Heart left ventricle (tissue), 16 donors: ENCODE measurements around the gene UBALD1. TPM values are rescaled to one million over a fixed set of nuclear protein-coding genes. Genes with fewer than 3 reads are reported as not detected.

Experiments used
- ATAC-seq, 4 donors: fragments of 200-7000 bp; cut with Tn5 transposase; one replicate each; pipeline ENCODE4 v1.9.1; 2020 to 2022; ENCODE audit warnings: moderate library complexity in 4 of 4, mild to moderate bottlenecking in 3 of 4, moderate number of reproducible peaks in 1 of 4
- DNase-seq, 5 donors: peaks; one replicate each; pipeline ENCODE4 v3.0.0-alpha.2; 2020
- H3K27ac ChIP-seq, 12 donors: fragments of 200-600 bp; sonication (generic) in 4 of 12; one replicate each; pipeline versions ENCODE4 v1.5.0 to v1.8.0; 2016 to 2022; ENCODE audit warnings: mild to moderate bottlenecking in 2 of 12
- H3K27me3 ChIP-seq, 9 donors: fragments of 200-600 bp; sonication (generic) in 2 of 9; one replicate each; pipeline versions ENCODE4 v1.5.1 to v1.8.0; 2016 to 2022; ENCODE audit warnings: mild to moderate bottlenecking in 3 of 9
- H3K36me3 ChIP-seq, 9 donors: fragments of 200-600 bp; sonication (generic) in 2 of 9; one replicate each; pipeline versions ENCODE4 v1.5.0 to v1.8.0; 2018 to 2022; ENCODE audit warnings: mild to moderate bottlenecking in 2 of 9
- H3K4me1 ChIP-seq, 12 donors: fragments of 200-600 bp; sonication (generic) in 4 of 12; one replicate each; pipeline versions ENCODE4 v1.5.0 to v1.8.0; 2016 to 2022; ENCODE audit warnings: mild to moderate bottlenecking in 3 of 12
- H3K4me3 ChIP-seq, 12 donors: fragments of 200-600 bp; sonication (generic) in 4 of 12; one replicate each; pipeline versions ENCODE4 v1.5.0 to v1.8.0; 2017 to 2022; ENCODE audit warnings: mild to moderate bottlenecking in 9 of 12, moderate library complexity in 4 of 12
- H3K9me3 ChIP-seq, 12 donors: fragments of 200-600 bp; sonication (generic) in 4 of 12; one replicate each; pipeline versions ENCODE4 v1.5.0 to v1.8.0; 2016 to 2022; ENCODE audit warnings: mild to moderate bottlenecking in 1 of 12
- POLR2A ChIP-seq, 2 donors: fragments of 450-650 bp; IDR thresholded peaks; one replicate each; pipeline ENCODE4 v1.6.1; 2017; ENCODE audit warnings: antibody characterized with exemption in 2 of 2, mild to moderate bottlenecking in 2 of 2, moderate library complexity in 2 of 2
- WGBS, 4 donors: extraction: QIAGEN DNeasy Blood & Tissue Kit in 2 of 4; methylation state at CpG; one replicate each; pipeline versions ENCODE4 v1.1.5 to v1.1.7; 2013 to 2018; 5-methylcytosine and 5-hydroxymethylcytosine counted together
- intact Hi-C, 10 donors: fragments of 100-400 bp; cut with DNase I; formaldehyde crosslinking; loops; one replicate each; pipeline versions ENCODE4 v1.11.1 to v1.14.2; 2022
- polyA plus RNA-seq, 2 donors: library from polyadenylated mRNA; stranded (reverse); fragments of 200-250 nt; gene quantifications; one replicate each; pipeline ENCODE4 v1.2.3, GENCODE V29; 2013
- total RNA-seq, 9 donors: library from RNA; depleted of rRNA in 2 of 9; stranded (reverse); fragments of >200 nt in 2 of 9; fragmentation: NEBNext Ultra II Directional in 3 of 9; extraction: Animal tissue kit (Norgen Biotek cat#: 25700) in 3 of 9; gene quantifications; one replicate each; pipeline versions ENCODE4 v1.1.0 to v1.2.4, GENCODE V29; 2016 to 2023
- TF ChIP-seq, protein P1 (sequence below), 12 donors: fragments of 200-600 bp; sonication (generic) in 4 of 12; IDR thresholded peaks; one replicate each; pipeline versions ENCODE4 v1.5.0 to v1.8.0; 2018 to 2022; ENCODE audit warnings: antibody characterized with exemption in 12 of 12, mild to moderate bottlenecking in 5 of 12
- donor health status: ischemic (EF 13 %, LVEDD 7.1; RV severe dilation, severe dysfunction).
- donor health status: healthy with polysubstance abuse.
- donor health status: DM: no; HTN: yes; CAD: no.
- donor health status: DM: no; HTN: no; CAD: no.
- donor health status: ischemic (EF 25% LVEDD 6.9; RV normal size, moderate dysfunction).
- donor health status: ischemic (EF 25% LVEDD 5.7; RV mildly dilated, moderate dysfunction).
- donor health status: healthy.
- donor health status: DM: yes; HTN: yes; CAD: no.
- donor health status: ischemic (EF 35%, LVEDD 5.7; RV mildly dilated, moderate dysfunction).
- donor health status: nonischemic (EF 11% LVEDD 7.7; RV severe dilation, severe dysfunction).
- donor health status: DM: yes; HTN: yes; CAD: no.
- donor health status: PGD.
- donor health status: ischemic (EF 29% LVEDD 5.4; RV normal size, mild dysfunction).
- donor health status: nonischemic (EF 23%, LVEDD 6.1; RV moderate dilation, normal function).

The UBALD1 gene
- total and polyA plus RNA-seq, 11 donors, result 9.1 to 38.9 (median 19.4) TPM

DNA sequence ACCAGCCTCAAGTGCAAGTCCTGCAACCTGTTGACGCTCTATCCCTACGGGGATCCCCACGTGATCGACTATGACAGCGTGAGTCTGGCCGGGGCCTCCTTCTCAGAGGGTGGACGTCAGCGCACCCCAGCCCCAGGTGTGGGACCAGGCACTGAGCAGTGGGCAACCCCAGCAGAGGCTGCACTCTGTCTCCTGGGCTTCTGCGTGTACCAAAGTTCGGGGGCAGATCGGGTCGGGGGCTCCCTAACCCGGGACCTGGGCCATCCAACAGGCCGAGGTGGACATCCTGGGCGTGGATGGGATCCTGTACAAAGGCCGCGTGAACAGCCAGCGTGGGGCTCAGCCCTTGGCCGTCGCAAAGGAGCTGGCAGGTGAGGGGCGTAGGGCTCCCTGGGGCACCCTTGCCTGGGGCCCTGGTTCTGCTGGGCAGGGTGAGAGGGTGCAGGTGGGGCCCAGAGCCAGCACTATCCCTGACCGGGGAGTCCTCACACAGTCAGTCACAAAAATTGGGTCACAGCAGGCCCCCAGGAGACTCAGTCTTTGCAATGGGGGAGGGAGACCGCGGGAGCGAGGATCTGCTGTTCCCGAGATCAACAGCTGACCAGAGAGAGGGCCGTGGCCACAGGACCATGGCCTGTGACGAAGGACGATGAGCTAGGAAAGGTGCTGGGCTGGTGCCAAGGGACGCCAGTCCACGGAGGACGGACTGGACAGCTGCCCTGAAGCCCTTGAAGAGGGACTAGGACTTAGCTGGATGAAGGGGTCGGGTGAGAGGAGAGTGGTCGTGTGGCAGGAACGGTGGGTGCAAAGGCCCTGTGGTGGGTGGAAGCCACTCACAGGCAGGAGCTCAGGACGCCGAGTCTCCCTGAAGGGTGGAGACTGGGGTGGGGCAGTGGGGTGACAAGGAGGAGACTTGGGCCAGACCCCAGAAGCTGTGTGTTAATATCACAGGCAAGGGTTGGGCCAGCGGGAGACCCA is 20.0 kb downstream of the UBALD1 start:
- no peaks in the 10 kb centered on the region for H3K36me3 ChIP-seq
- WGBS, 4 donors, result 85 to 91% (median 88%) methylated on average over 26 to 38 of the region's 38 CpGs
- intact Hi-C loops, result no loop called here
- H3K4me1 ChIP-seq, result no peaks in the 10 kb centered on the region
- H3K9me3 ChIP-seq, result no peaks in the 10 kb centered on the region
- DNase-seq, result no peak
- H3K4me3 ChIP-seq, result no peak overlapping the region
- H3K27me3 ChIP-seq, result no peaks in the 10 kb centered on the region
- no peak for ATAC-seq
- TF ChIP-seq POLR2A (IDR thresholded peaks at IDR 0.05), result no peak
- TF ChIP-seq, protein P1, sequence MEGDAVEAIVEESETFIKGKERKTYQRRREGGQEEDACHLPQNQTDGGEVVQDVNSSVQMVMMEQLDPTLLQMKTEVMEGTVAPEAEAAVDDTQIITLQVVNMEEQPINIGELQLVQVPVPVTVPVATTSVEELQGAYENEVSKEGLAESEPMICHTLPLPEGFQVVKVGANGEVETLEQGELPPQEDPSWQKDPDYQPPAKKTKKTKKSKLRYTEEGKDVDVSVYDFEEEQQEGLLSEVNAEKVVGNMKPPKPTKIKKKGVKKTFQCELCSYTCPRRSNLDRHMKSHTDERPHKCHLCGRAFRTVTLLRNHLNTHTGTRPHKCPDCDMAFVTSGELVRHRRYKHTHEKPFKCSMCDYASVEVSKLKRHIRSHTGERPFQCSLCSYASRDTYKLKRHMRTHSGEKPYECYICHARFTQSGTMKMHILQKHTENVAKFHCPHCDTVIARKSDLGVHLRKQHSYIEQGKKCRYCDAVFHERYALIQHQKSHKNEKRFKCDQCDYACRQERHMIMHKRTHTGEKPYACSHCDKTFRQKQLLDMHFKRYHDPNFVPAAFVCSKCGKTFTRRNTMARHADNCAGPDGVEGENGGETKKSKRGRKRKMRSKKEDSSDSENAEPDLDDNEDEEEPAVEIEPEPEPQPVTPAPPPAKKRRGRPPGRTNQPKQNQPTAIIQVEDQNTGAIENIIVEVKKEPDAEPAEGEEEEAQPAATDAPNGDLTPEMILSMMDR (IDR thresholded peaks at IDR 0.05), result no peak
- no peak overlapping the region for H3K27ac ChIP-seq

DNA sequence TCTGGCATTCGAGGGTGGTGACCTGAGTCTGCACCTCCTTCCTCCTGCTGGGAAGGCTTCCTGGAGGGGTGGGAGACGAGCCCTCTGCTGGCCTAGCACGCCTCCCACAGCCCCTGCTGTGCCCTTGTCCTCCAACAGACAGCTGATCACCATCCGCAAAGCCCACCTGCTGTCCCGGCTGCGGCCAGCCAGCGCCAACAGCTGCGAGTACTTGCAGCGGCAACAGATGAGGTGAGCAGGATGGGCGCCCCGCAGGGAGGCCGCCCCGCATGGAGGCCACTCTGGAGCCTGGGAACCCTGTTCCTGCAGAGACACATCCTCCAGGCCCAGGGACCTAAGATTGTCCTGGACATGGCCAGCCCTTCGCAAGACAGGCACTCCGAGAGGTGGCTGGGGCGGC is 21.6 kb downstream of the UBALD1 start:
- no peaks in the 10 kb centered on the region for H3K27me3 ChIP-seq
- TF ChIP-seq, protein P1 (IDR thresholded peaks at IDR 0.05), result no peak
- no peak for TF ChIP-seq POLR2A (IDR thresholded peaks at IDR 0.05)
- H3K4me1 ChIP-seq, result no peaks in the 10 kb centered on the region
- intact Hi-C loops, result no loop called here
- ATAC-seq (no peak), DNase-seq (no peak)
- H3K4me3 ChIP-seq, result no peak overlapping the region
- peaks cover 0 to 4% (median 0%) of the 10 kb centered on the region in 12 donors for H3K9me3 ChIP-seq
- no peak overlapping the region for H3K27ac ChIP-seq
- no peaks in the 10 kb centered on the region for H3K36me3 ChIP-seq
- WGBS, 4 donors, result 61 to 68% (median 65%) methylated on average over 11 to 16 of the region's 16 CpGs

DNA sequence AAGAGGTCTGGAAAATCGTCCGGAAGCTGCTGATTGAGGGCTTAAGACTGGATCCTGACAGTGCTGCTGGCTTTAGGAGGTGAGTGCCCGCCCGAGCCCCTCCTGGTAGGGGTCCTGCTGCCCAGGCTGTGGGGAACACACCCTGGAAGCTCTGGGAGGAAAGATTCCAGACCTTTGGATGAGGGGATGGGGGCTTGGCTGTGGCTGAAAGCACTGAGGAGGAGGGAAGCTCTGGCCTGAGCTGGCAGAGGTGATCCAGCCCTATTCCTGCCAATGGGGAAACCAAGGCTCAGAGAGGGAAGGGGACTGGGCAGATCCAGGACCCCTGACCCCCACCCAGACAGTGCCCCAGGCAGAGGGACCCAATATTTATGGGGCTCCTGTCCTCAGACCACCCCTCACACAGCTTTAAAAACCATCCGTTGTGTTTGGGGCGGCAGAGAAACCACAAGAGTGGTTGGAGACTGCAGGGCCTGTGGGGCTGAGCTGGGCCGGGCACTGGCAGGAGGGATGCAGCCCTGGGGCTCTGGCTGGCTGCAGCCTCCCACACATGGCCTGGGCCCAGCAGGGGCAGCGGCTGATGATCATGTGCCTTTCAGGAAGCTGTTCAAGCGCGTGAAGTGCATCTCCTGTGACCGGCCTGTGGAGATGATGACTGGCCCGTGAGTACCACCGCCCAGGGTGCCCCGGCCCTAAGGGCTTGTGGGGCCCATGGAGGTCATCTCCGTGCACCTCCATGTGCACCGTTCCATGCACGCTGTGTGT is 22.8 kb downstream of the UBALD1 start:
- TF ChIP-seq POLR2A (IDR thresholded peaks at IDR 0.05), result no peak
- TF ChIP-seq, protein P1 (IDR thresholded peaks at IDR 0.05), result no peak
- Histone ChIP-seq H3K4me1 (no peaks in the 10 kb centered on the region), H3K9me3 (peaks cover 0 to 8% (median 0%) of the 10 kb centered on the region in 12 donors), H3K27me3 (no peaks in the 10 kb centered on the region), H3K27ac (no peak overlapping the region), H3K36me3 (no peaks in the 10 kb centered on the region), H3K4me3 (no peak overlapping the region)
- WGBS, 4 donors, result 78 to 84% (median 81%) methylated on average over 14 to 17 of the region's 17 CpGs
- ATAC-seq (no peak), DNase-seq (no peak)
- intact Hi-C loops, result no loop called here

DNA sequence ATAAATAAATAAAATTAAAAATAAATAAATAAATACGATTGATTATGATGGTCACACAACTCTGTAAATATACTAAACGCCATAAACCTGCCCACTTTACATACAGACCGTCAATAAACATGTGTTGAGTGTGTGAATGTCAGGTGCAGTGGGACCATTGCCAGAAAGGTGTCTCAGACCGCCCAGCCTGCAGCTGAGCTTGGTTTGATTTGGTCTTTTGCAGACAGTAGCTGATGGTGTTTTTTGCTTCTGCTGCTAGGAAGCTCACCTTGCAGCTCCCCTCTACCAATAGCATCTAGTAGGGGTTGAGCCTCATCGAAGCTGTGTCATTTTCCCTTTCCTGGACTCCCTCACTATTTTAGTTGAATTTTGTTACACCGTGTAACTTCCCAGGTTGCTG is 23.5 kb downstream of the UBALD1 start:
- Histone ChIP-seq H3K4me3 (no peak overlapping the region), H3K27ac (no peak overlapping the region), H3K4me1 (no peaks in the 10 kb centered on the region), H3K27me3 (no peaks in the 10 kb centered on the region), H3K36me3 (no peaks in the 10 kb centered on the region), H3K9me3 (peaks cover 0 to 8% (median 0%) of the 10 kb centered on the region in 12 donors)
- ATAC-seq (no peak), DNase-seq (no peak)
- intact Hi-C loops, result no loop called here
- TF ChIP-seq, protein P1 (IDR thresholded peaks at IDR 0.05), result no peak
- no peak for TF ChIP-seq POLR2A (IDR thresholded peaks at IDR 0.05)
- 63 to 73% (median 70%) methylated on average over 6 of the region's 6 CpGs for WGBS, 4 donors
